Urothelium cell line (cell line): ENCODE measurements around the gene VPS54.

Source experiments
- DNase-seq: peaks from one replicate; pipeline ENCODE4 v3.0.0; 2011; ENCODE audit warnings: low spot score, mixed read lengths
- FAIRE-seq: peaks from 2 replicates; lab custom pipeline; 2011; peaks lifted over from hg19 to GRCh38; lab: Jason Lieb, UNC

The VPS54 gene

DNA sequence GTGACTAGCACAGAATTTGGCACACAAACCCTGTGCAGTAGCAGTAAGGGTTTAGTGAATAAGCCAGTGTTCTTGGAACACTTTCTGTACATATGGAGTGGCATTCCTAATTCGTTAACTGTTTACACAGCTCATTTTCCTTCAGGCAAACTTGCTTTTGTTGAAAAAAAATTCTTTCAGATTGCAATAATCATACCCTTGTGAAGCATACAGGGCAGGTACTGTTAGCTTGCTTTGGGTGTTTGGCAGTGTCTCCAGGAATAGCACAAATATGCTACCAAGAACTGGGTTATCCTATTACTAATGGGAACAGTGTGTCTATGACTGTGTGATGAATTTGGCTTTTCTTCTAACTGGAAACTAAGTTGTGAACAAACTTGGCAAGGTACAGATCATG is 144.1 kb downstream of the VPS54 start:
- FAIRE-seq (no peak), DNase-seq (no peak)

DNA sequence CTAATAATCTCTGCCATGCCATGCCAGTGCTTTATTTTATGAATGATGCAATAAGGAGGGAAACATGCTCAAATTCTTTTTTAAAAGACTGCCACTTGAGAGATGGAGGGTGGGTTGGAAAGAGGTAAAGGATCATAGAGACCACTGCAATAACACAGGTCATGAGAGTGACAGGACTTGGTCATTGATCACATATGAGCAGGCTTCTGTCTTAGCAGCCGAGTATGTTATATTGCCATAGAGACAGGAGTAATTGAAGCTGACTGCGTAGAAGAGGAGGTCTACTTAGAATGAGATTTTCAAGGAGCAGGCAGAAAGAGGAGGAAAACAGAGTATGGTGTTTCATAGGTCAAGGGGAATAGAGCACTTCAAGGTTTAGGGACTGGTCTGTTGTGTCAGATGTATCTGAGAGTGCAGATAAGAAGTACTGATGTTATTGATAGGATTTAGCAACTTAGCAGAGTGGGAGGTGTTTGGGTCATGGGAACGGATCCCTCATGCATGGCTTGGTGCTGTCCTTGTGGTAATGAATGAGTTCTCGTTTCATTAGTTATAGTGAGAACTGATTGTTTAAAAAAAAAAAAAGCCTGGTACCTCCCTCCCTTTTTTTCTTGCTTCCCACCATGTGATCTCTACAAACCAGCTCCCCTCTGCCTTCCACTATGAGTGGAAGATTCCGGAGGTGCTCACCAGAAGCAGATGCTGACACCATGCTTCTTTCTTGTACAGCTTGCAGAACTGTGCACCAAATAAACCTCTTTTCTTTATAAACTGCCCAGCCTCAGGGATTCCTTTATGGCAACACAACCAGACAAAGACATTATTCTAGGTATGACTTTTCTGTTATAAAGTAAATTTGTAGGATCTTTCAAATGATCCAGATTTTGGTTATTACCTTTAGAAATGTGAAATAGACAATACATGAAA is 144.8 kb downstream of the VPS54 start:
- FAIRE-seq, result peak; percentile 17
- no peak for DNase-seq

DNA sequence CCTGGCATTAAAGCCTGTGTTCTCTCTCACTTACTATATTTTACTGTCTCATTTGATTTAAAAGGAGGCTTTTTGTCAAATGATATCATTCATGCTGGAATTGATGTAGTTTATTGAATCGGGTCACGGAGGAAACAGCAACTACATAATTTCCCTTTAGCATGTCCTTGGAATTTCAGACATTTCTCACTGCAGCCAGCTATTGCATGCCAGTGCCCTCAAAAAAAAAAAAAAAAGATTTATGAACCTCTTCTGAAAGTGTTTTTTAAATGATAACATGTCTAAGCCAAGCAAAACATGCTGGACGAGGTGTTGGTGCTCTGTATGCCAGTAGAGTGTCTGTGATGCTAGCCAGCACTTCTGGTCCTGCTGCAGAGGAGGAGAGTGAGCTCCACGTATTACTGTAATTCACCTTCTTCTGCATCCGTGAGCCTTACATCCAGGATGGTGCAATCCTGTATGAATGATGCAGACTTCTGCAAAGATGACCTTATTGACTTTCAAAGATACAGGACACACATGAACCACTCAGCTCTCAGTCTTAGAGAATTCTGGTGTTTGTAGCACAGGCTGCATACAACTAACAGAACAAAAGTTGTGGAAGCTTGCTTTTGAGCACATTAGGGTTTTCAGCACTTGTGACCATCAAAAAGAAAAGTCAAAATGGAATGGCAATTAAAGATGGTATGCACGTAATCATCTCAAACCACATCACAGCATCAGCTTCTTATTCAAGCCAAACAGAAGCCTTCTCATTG is 146.5 kb downstream of the VPS54 start:
- no peak for DNase-seq

DNA sequence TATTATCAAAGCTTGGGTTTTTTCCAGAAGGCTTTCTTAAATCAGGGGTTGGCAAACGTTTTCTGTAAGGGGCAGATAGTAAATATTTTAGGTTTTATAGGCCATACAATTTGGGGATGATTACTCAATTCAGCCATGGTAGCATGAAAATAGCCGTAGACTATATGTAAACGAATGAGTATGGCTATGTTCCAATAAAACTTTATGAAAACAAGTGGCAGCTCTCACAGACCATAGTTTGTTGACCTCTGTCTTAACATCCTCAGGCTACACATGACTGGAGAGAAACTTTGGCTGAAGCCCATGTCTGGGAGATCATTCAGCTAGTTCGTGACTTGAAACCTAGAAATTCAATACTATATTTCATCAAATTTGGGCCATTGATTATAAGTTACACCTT is 147.4 kb downstream of the VPS54 start:
- FAIRE-seq (no peak), DNase-seq (no peak)

More for the DNA sequence above, 146.5 kb downstream of the VPS54 start:
- no peak for FAIRE-seq

- no peak for FAIRE-seq
- DNase-seq, result no peak
Observed at GRCh38 chr2:63870679-63871078, 148.5 kb downstream of the VPS54 start.

DNA sequence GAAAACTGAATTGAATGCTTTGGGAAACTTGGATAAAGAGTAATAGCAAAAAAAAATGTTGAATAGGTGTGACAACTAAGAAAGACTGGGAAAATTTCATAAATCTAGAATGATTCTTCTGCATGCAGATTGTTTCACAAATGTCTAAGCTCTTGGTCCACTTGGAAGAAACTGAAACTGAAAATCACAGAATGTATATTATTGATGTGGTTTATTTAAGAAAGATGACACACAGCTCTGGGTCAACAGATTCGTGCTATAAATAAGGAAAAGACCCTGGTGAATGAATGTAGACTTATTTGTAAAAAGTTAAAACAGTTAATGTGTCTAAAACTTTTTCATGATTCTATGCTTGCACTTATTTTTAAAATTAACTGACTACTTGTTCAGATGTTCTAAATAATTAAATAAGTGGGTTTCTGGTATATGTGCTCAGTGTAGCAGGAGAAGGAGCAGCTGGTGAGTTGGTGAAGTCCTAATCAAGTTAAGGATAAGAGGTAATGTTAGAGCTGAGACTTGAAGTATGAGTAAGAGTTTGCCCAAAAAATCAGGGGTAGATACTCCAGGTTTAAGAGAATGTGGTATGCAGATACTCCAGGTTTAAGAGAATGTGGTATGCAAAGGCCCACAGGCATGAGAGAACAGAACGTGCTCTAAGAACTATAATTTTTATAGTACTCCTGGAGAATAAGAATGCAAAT is 153.1 kb downstream of the VPS54 start:
- DNase-seq, result no peak
- FAIRE-seq, result no peak

DNA sequence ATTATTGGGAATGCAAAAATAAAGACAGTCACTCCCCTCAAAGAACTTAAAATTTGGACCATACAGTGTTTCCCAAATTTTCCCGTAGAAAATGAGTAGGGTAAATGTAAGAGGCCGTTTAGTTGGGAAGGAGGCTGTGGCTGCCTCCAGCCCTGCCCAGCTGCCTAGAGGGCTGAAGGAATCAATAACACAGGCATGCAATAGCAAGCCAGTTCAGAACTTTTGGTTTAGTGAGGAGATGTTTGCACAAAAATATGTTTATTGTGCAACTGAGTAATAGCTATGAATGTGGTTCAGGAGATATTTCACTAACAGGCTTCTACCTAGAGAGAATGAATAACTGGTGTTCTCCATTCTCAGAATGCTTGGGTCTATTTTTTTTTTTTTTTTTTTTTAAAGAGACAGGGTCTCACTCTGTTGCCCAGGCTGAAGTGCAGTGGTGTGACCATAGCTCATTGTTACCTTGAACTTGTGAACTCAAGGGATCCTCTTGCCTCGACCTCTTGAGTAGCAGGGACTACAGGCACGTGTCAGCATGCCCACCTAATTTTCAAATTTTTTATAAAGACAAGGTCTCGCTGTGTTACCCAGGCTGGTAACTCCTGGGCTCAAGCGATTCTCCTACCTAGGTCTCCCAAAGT is 153.9 kb downstream of the VPS54 start:
- FAIRE-seq (no peak), DNase-seq (no peak)

- no peak for FAIRE-seq
- DNase-seq, result no peak
Observed at GRCh38 chr2:63863707-63864106, 155.5 kb downstream of the VPS54 start.

GRCh38 chr2:63862806-63863205 is 156.4 kb downstream of the VPS54 start:
- FAIRE-seq (peak; percentile 87), DNase-seq (peak; percentile 27)

GRCh38 chr2:63861220-63861822 is 157.9 kb downstream of the VPS54 start:
- DNase-seq (peak; percentile 23), FAIRE-seq (no peak)

GRCh38 chr2:63858291-63858690 is 160.9 kb downstream of the VPS54 start:
- FAIRE-seq (no peak), DNase-seq (no peak)

GRCh38 chr2:63856303-63856603 is 163.0 kb downstream of the VPS54 start:
- FAIRE-seq, result no peak
- DNase-seq, result no peak

GRCh38 chr2:63855418-63856302 is 163.6 kb downstream of the VPS54 start:
- no peak for DNase-seq
- no peak for FAIRE-seq

DNA sequence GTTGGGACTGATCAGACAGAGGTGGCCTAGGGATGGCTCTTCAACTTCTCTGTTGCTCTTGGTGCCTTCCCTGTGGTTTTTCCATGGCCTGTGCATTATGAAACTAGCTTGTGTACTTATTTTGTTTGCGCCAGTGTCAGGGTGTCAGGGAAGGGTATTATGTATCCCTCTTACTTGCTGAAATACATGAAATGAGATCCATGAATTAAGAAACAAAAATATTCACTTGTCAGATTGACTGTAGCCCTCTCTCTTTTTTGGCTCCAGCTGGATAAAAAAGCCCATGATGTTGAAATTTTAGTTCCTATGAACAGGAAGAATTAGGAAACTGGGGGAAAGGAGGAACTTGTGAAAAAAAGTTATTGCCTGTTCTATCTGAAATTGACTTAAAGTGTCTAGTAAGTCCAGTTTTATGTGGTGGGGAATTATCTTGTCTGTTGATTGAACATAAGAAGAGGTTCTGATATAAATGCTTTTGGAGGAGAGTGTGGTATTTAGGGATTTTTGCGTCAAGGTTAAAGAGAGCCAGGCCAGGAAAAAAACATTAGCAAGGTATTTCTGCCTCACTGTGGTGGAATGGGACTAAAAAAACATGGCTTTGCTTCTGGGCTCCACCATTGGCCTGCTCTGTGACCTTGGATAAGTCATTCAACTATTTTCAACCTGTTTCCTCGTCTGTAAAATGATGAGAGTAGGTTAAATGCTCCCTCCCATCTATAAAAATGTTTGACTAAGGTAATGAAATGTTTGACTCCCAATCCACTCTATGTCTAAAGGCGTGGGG is 165.5 kb downstream of the VPS54 start:
- no peak for DNase-seq
- no peak for FAIRE-seq

DNA sequence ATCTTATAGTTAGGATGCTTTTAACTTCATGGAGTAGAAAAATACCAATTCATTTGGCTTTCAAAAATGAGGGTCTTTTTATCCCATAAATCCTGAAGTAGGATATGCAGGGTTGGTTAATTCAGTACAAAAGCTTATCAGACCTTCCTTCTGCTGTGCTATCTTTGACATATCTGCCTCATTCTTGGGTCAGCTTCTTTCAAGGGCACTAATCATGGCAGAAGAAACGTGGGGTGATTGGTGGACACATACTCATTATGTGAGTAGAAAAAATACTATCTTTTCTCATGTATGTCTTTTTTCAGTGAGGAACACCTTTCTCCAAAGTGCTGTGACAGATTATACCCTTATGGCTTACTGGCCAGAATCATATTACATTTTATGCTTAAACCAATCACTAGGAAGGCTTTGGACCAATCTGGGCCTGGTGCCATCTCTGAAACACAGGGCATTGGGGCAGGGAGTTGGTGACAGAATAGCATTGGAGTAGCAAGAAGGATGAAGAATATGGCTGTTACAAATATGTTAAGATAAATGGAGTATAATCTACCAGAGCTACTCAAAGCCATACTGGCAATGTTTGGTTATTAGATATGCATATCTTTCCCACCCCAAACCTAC is 167.4 kb downstream of the VPS54 start:
- DNase-seq (no peak), FAIRE-seq (no peak)

DNA sequence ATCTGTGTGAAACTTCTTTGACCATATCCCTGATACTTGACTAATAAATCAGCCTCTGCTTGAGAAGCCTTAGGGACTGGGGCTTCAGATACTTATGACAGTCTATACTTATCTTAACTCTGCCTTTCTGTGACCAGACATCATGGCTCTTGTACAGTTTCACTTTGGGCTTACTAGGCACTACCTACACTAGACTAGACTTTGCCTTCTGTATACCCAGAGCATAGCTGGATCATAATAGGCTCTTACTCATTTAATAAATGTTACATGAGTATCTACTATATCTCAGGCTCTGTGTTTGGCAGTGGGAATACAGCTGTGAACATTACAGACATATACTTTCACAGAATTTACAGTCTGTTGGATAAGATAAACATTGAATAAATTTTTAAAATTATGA is 168.6 kb downstream of the VPS54 start:
- DNase-seq (no peak), FAIRE-seq (no peak)

DNA sequence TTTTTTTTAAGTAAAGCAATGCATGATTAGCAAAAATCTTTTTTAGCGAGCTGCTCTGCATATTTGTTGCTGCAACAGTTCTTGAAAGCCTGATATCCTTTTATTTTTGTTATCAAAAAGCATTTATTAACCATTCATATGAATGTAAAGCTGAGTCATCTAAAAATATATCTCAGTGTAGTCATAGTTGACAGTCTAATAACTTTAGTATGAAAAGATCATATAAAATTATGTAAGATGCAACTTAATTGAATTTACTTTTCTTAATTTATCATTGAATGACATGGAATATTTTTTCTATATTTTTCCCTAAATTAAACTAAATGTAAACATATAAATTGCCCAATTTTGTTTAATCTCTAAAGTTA is 169.0 kb downstream of the VPS54 start:
- FAIRE-seq (no peak), DNase-seq (no peak)

- DNase-seq (no peak), FAIRE-seq (no peak)
Observed at GRCh38 chr2:63849381-63850203, 169.6 kb downstream of the VPS54 start.
